ENCODE measurements around the gene RBM23.
A peak's percentile ranks its signal among the peaks of the same experiment; 100 is the strongest.
"Not testable (repeated sequence)": the region's sequence is repeated elsewhere in the genome, so short reads cannot be mapped to it uniquely, and the experiment has no call there.

The RBM23 gene

DNA sequence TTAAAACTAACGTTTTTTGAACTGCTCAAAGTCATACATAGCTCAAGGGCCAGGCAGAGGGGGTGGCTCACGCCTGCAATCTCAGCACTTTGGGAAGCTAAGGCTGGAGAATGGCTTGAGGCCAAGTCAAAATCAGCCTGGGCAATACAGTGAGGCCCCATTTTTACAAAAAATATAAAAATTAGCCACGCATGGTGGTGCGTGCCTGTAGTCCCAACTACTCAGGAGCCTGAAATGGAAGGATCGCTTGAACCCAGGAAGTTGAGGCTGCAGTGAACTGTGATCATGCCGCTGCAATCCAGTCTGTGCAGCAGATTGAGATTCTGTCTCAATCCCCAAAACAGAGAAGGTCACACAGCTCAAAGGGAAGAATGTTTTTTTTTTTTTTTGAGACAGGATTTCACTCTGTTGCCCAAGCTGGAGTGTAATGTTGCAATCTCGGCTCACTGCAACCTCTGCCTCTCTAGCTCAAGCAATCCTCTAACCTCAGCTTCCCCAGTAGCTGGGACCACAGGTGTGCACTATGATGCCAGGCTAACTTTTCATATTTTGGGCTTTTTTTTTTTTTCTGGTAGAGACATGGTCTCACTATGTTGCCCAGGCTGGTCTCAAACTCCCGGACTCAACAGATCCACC, 2.9 kb downstream of the RBM23 start:
- DNase-seq, result no peak

- DNase-seq, result not testable (repeated sequence)
Measured at GRCh38 chr14:22914836-22915235, 4.1 kb downstream of the RBM23 start.

GRCh38 chr14:22910916-22911315, 8.0 kb downstream of the RBM23 start:
- DNase-seq, result no peak

GRCh38 chr14:22908601-22909000, 10.3 kb downstream of the RBM23 start:
- DNase-seq, result no peak

DNA sequence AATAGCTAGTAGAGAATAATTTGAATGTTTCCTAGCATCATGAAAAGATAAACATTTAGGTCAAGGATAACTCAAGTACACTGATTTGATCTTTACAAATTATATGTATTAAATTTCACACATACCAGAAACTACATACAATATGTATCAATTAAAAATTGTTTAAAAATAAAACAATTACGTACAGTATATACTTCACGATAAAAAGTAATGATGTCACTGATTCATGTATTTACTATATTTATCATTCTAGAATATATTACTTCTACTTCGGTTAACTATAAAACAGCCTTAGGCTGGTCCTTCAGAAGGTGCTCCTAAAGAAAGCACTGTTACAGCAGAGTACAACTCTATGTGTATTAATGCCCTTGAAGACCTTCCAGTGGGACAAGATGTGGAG, 11.5 kb downstream of the RBM23 start:
- DNase-seq, result no peak

DNA sequence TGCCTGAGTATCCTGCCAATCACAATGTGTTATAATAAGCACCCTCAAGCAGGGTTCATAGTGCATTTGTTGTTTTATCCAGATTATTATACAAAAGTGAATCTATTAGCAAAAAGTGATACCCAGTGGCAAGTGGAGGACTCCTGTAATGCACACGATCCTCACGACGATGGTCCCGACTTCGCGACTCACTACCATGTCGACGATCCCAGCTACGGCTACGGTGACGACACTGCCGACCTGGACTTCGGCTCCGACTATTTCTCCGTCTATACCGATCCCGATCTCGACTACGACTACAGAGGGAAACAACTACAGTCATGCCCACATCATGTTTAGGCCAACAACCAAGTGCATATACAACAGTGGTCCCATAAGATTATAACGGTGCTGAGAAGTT, 12.9 kb downstream of the RBM23 start:
- no peak for DNase-seq

DNA sequence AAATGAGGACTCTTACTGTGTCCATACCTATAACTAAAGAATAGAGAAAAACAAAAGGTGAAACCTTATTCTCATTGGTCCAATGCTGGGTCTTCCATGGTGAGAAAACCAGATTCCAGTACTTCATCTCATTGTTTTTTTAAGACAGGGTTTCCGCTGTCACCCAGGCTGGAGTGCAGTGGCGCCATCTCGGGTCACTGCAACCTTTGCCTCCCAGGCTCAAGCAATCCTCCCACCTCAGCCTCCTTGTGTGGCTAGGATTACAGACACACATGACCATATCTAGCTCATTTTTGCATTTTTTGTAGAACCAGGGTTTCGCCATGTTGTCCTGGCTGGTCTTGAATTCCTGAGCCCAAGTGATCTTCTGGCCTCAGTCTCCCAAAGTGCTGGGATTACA, 13.3 kb downstream of the RBM23 start:
- no peak for DNase-seq

DNA sequence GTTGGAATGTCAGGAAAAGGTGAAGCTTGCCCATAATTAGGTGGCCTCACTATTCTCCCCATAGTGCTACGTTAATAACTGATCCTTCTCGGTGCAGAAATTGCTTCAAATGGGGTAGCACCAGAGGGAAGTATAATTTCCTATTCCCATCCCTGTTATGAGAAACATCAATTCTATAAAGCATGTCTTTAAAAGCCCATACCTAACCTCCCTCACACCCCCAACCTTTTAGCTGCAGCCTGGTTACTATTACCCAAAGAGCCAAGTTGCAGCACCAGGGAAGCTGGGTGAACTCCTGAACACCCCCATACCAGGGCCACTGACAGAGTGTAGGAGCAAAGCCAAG, 15.2 kb downstream of the RBM23 start:
- DNase-seq, result no peak

GRCh38 chr14:22901799-22902198, 17.1 kb downstream of the RBM23 start:
- DNase-seq, result no peak

DNA sequence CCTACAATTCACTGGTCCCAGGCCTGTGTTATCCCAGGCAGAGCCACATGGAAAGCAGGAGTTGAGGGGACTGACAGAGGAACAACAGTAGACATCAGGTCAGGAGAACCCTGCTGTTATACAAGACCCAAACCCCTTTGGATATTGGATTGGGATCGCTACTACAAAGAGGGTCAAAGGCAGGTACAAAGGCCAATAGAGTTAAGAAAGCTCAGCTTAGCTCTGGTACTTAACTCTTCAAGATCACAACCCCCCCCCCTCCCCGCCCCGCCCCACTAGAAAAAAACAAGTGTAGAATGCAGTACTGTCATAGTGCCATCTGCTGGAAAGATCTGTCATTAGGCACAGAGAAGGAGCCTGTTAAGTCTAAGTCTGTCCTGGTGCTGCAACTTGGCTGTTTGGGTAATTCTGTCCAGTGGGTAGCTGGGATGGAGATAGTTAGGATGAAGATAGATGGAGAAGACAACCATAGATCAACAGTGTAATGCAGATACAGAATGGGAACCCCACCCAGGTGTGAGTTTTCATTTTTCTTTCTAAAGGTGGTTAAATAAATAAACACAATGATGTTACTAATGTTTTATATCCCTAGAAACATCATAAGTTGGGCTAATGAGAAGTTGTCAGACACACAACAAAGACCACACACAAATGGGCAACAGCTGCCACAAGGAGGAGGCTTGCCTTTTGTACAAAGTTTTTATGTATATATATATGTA, 18.7 kb downstream of the RBM23 start:
- DNase-seq, result peak; percentile 70

- peak; percentile 93 for DNase-seq
Measured at GRCh38 chr14:22898302-22899090, 20.5 kb downstream of the RBM23 start.

DNA sequence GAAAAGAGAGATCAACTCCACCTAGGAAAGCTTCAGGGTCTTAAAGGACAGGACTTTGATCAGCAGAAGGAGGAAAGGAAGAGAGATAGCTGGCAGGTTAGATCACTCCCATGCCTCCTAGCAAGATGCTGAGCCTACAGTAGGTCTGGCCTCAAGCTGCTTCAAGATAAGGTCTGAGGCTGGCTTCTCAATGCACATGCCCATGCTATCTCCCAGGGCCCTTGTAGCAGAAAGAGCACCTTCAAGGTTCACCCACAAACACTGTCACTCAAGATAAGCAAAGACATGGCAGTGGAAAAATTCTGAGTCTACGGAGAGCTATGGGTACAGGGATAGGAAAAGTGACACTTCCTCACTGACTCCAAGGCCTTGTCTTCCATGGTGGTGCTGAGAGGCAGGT, 21.6 kb downstream of the RBM23 start:
- DNase-seq, result no peak

GRCh38 chr14:22896760-22897159, 22.2 kb downstream of the RBM23 start:
- DNase-seq, result no peak

GRCh38 chr14:22896356-22896755, 22.6 kb downstream of the RBM23 start:
- DNase-seq, result no peak

GRCh38 chr14:22895402-22895801, 23.5 kb downstream of the RBM23 start:
- DNase-seq, result no peak

DNA sequence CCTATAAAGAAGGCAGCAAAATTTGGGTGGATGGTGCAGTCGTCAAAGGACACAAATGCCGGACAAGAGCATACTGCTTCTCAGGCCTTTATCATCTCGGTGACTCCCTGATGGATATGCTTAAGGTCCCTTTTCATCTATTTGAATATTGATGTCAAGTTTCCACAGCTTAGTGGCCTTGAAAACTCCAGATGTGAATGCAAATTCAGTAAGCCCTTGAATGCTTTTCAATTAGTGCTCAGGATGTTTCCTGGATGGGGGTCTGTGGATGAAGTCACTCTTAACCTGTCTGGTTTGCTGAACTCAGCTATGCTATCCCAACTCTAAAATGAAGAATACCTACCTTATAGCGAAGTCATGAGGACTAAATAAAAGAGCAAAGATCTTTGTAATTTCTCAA, 25.2 kb downstream of the RBM23 start:
- DNase-seq, result no peak

DNA sequence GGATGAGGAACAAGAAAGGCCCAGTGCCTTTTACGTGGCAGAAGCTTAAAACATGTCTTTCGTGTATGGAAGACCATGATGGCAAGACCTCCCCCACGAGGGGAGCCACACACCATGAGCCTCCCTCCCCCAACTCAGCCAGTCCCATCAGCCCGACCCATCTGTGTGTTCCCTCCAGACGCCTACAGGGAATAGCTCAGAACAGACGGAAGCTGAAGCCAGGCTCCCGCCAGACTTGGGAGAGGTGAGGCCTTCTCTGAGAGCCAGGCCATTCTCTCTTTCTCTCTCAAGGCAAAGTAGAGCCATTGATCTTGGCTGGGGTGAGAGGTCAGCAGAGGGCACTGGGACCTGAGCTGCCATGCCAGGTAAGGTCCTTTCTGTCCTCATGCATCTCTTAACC, 26.5 kb downstream of the RBM23 start:
- DNase-seq, result no peak

- DNase-seq, result no peak
Measured at GRCh38 chr14:22890416-22890815, 28.5 kb downstream of the RBM23 start.

GRCh38 chr14:22888662-22889061, 30.3 kb downstream of the RBM23 start:
- DNase-seq, result no peak

- DNase-seq, result no peak
Measured at GRCh38 chr14:22887990-22888378, 31.0 kb downstream of the RBM23 start.

GRCh38 chr14:22887260-22887989, 31.5 kb downstream of the RBM23 start:
- DNase-seq, result peak; percentile 75

GRCh38 chr14:22886500-22887259, 32.3 kb downstream of the RBM23 start:
- DNase-seq, result peak; percentile 62

- no peak for DNase-seq
Measured at GRCh38 chr14:22885975-22886374, 33.0 kb downstream of the RBM23 start.

Data from HCEC 1CT (cell line).